ENCODE data around the gene UPK3A. TPM values are rescaled to one million over a fixed set of nuclear protein-coding genes. Genes with fewer than 3 reads are reported as not detected.

The UPK3A gene
- total and polyA plus RNA-seq, 10 of the 15 experiments (the other 5 are each of a cell fraction or from before 2014, with no cell fraction given), result not detected

DNA sequence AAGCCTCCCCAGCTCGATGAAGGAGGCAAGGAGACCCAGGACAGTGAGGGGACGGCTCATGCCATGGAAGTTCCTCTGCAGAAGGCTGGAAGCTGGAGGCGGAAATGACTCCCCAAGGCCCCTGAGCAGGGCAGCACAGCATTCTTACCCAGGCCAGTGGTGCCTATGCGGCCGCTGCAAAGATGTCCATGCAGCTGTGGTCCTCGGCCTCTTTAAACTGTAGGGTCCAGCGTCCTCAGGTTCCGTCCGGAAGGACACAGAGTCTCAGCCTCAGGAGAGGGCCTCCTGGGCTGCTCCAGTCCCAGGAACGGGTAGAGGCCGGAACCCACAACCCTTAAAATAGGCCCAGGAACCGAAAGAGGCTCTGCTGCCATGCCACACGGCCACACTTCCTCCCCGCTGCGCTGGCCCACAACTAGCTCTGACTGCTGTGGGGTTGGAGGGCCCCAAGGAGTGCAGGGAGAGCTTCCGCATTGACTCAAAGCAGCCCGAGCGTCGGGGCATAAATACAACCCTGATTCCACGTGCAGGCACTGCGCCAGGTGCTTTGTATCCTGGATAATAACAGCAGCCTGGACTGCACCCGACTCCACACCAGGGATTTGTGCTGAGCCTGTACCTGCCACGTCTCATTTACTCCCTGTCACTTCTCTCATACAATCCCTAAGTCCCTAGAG, 49.5 kb upstream of the UPK3A start (continued):
- TF ChIP-seq, protein P1, sequence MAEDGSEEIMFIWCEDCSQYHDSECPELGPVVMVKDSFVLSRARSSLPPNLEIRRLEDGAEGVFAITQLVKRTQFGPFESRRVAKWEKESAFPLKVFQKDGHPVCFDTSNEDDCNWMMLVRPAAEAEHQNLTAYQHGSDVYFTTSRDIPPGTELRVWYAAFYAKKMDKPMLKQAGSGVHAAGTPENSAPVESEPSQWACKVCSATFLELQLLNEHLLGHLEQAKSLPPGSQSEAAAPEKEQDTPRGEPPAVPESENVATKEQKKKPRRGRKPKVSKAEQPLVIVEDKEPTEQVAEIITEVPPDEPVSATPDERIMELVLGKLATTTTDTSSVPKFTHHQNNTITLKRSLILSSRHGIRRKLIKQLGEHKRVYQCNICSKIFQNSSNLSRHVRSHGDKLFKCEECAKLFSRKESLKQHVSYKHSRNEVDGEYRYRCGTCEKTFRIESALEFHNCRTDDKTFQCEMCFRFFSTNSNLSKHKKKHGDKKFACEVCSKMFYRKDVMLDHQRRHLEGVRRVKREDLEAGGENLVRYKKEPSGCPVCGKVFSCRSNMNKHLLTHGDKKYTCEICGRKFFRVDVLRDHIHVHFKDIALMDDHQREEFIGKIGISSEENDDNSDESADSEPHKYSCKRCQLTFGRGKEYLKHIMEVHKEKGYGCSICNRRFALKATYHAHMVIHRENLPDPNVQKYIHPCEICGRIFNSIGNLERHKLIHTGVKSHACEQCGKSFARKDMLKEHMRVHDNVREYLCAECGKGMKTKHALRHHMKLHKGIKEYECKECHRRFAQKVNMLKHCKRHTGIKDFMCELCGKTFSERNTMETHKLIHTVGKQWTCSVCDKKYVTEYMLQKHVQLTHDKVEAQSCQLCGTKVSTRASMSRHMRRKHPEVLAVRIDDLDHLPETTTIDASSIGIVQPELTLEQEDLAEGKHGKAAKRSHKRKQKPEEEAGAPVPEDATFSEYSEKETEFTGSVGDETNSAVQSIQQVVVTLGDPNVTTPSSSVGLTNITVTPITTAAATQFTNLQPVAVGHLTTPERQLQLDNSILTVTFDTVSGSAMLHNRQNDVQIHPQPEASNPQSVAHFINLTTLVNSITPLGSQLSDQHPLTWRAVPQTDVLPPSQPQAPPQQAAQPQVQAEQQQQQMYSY (CRISPR knock-in tag; IDR thresholded peaks at IDR 0.05), result no peak
- TF ChIP-seq, protein P2, sequence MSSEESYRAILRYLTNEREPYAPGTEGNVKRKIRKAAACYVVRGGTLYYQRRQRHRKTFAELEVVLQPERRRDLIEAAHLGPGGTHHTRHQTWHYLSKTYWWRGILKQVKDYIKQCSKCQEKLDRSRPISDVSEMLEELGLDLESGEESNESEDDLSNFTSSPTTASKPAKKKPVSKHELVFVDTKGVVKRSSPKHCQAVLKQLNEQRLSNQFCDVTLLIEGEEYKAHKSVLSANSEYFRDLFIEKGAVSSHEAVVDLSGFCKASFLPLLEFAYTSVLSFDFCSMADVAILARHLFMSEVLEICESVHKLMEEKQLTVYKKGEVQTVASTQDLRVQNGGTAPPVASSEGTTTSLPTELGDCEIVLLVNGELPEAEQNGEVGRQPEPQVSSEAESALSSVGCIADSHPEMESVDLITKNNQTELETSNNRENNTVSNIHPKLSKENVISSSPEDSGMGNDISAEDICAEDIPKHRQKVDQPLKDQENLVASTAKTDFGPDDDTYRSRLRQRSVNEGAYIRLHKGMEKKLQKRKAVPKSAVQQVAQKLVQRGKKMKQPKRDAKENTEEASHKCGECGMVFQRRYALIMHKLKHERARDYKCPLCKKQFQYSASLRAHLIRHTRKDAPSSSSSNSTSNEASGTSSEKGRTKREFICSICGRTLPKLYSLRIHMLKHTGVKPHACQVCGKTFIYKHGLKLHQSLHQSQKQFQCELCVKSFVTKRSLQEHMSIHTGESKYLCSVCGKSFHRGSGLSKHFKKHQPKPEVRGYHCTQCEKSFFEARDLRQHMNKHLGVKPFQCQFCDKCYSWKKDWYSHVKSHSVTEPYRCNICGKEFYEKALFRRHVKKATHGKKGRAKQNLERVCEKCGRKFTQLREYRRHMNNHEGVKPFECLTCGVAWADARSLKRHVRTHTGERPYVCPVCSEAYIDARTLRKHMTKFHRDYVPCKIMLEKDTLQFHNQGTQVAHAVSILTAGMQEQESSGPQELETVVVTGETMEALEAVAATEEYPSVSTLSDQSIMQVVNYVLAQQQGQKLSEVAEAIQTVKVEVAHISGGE (CRISPR knock-in tag; IDR thresholded peaks at IDR 0.05), result no peak
- no peak; the same call in 1 of the 2 replicates for TF ChIP-seq BACH1 (IDR thresholded peaks at IDR 0.05; ENCODE audit: borderline replicate concordance)
- no peak for TF ChIP-seq PAX8 (IDR thresholded peaks at IDR 0.05)
- TF ChIP-seq IKZF2 (IDR thresholded peaks at IDR 0.05), result peak; percentile 88 to 89
- peak; percentile 73 for TF ChIP-seq YY1 (IDR thresholded peaks at IDR 0.05; ENCODE audit: low read depth, low read length)
- TF ChIP-seq HDAC2 (IDR thresholded peaks at IDR 0.05), result no peak
- TF ChIP-seq WRNIP1 (IDR thresholded peaks at IDR 0.05; ENCODE audit: borderline replicate concordance, low read depth, low read length), result no peak
- TF ChIP-seq JUND (IDR thresholded peaks at IDR 0.05; ENCODE audit: low read depth, low read length), result 0 out of 2 replicates have a peak, but pooled peaks have one; percentile 9
- TF ChIP-seq CBX5 (IDR thresholded peaks at IDR 0.05; ENCODE audit: low read depth), result no peak
- peak; percentile 76; the same call in 1 of the 2 replicates for TF ChIP-seq TCF3 (IDR thresholded peaks at IDR 0.05; ENCODE audit: borderline replicate concordance, insufficient read depth, low read depth, low read length)
- peak; percentile 76; the same call in 1 of the 2 replicates for TF ChIP-seq NBN (IDR thresholded peaks at IDR 0.05)
- TF ChIP-seq EZH2 (IDR thresholded peaks at IDR 0.05; ENCODE audit: borderline replicate concordance, control insufficient read depth, low read depth, low read length), result no peak
- TF ChIP-seq MEF2A (IDR thresholded peaks at IDR 0.05; ENCODE audit: insufficient read depth, low read depth, low read length), result peak; percentile 91
- no peak for TF ChIP-seq HDAC6 (IDR thresholded peaks at IDR 0.05; ENCODE audit: unreplicated experiment)
- no peak for TF ChIP-seq SIX5 (IDR thresholded peaks at IDR 0.05; ENCODE audit: low read depth, low read length, severe bottlenecking)
- TF ChIP-seq ZNF384 (IDR thresholded peaks at IDR 0.05; ENCODE audit: borderline replicate concordance, low read depth, low read length), result no peak
- no peak for TF ChIP-seq LARP7 (IDR thresholded peaks at IDR 0.05)
- TF ChIP-seq, protein P3, sequence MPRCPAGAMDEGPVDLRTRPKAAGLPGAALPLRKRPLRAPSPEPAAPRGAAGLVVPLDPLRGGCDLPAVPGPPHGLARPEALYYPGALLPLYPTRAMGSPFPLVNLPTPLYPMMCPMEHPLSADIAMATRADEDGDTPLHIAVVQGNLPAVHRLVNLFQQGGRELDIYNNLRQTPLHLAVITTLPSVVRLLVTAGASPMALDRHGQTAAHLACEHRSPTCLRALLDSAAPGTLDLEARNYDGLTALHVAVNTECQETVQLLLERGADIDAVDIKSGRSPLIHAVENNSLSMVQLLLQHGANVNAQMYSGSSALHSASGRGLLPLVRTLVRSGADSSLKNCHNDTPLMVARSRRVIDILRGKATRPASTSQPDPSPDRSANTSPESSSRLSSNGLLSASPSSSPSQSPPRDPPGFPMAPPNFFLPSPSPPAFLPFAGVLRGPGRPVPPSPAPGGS (IDR thresholded peaks at IDR 0.05; ENCODE audit: borderline replicate concordance, insufficient read depth, low read depth, low read length, poor library complexity, severe bottlenecking), result peak; percentile 72
- TF ChIP-seq NFYB (IDR thresholded peaks at IDR 0.05; ENCODE audit: insufficient read depth, low read depth, low read length), result no peak
- no peak for TF ChIP-seq FOS (IDR thresholded peaks at IDR 0.05; ENCODE audit: borderline replicate concordance, extremely low read depth, insufficient read length)
- no peak for TF ChIP-seq BMI1 (IDR thresholded peaks at IDR 0.05; ENCODE audit: borderline replicate concordance)
- no peak for TF ChIP-seq STAT3 (IDR thresholded peaks at IDR 0.05; ENCODE audit: low read depth, low read length)
